Neural cell (in vitro differentiated cells): Measurements from ENCODE around the gene FAM9A. TPM values are rescaled to one million over a fixed set of nuclear protein-coding genes. Genes with fewer than 3 reads are reported as not detected.
"Not testable (repeated sequence)": the region's sequence is repeated elsewhere in the genome, so short reads cannot be mapped to it uniquely, and the experiment has no call there.

Source experiments
- H2AFZ ChIP-seq: fragments of 200-600, 300-800 bp; sonication (generic), shearing (Covaris generic); 2 replicates; pipeline ENCODE4 v1.6.0; 2014; ENCODE audit warnings: low read depth, mild to moderate bottlenecking, antibody characterized with exemption, low read length, moderate library complexity
- H3F3A ChIP-seq: fragments of 200-600 bp; shearing (Covaris generic); 2 replicates; pipeline ENCODE4 v1.6.1; 2016; ENCODE audit warnings: mild to moderate bottlenecking, moderate library complexity, mixed read lengths, antibody characterized with exemption, low read length; ENCODE audit not compliant: insufficient read depth, poor library complexity, severe bottlenecking
- H3K27ac ChIP-seq: fragments of 200-600, 300-800 bp; sonication (generic), shearing (Covaris generic); 2 replicates; pipeline ENCODE4 v1.5.1; 2014; ENCODE audit warnings: mild to moderate bottlenecking, low read length, moderate library complexity
- H3K27me3 ChIP-seq: fragments of 300-800, 200-600 bp; sonication (generic), shearing (Covaris generic); 2 replicates; pipeline ENCODE4 v1.6.0; 2014; ENCODE audit warnings: mild to moderate bottlenecking, low read depth, low read length, moderate library complexity; ENCODE audit not compliant: insufficient read depth
- H3K36me3 ChIP-seq: fragments of 300-800, 200-600 bp; sonication (generic), shearing (Covaris generic); 2 replicates; pipeline ENCODE4 v1.5.1; 2014; ENCODE audit warnings: mild to moderate bottlenecking, antibody characterized with exemption, low read length, moderate library complexity; ENCODE audit not compliant: insufficient read depth
- H3K4me2 ChIP-seq: fragments of 300-800, 200-600 bp; sonication (generic), shearing (Covaris generic); 2 replicates; pipeline ENCODE4 v1.6.0; 2014; ENCODE audit warnings: mild to moderate bottlenecking, low read length
- H3K4me3 ChIP-seq: fragments of 300-800, 200-600 bp; sonication (generic), shearing (Covaris generic); 2 replicates; pipeline ENCODE4 v1.5.1; 2014; ENCODE audit warnings: mild to moderate bottlenecking, low read length, moderate library complexity
- H3K79me2 ChIP-seq: fragments of 200-600 bp; shearing (Covaris generic); replicated peaks from 2 replicates; pipeline ENCODE4 v1.6.0; 2014; ENCODE audit warnings: mild to moderate bottlenecking, low read length, moderate library complexity; ENCODE audit not compliant: insufficient read depth
- H3K9ac ChIP-seq: fragments of 300-800, 200-600 bp; sonication (generic), shearing (Covaris generic); 2 replicates; pipeline ENCODE4 v1.6.1; 2016; ENCODE audit warnings: mild to moderate bottlenecking, low read length, mixed read lengths
- H3K9me2 ChIP-seq: fragments of 200-600 bp; shearing (Covaris generic); 2 replicates; pipeline ENCODE4 v1.6.1; 2016; ENCODE audit warnings: mild to moderate bottlenecking, low read length, mixed read lengths; ENCODE audit not compliant: insufficient read depth
- H3K9me3 ChIP-seq: fragments of 200-600, 300-800 bp; sonication (generic), shearing (Covaris generic); 2 replicates; pipeline ENCODE4 v1.6.1; 2016; ENCODE audit warnings: mild to moderate bottlenecking, mixed run types, low read length, moderate library complexity, mixed read lengths
- H4K20me1 ChIP-seq: fragments of 200-600 bp; shearing (Covaris generic); 2 replicates; pipeline ENCODE4 v1.6.1; 2016; ENCODE audit warnings: mild to moderate bottlenecking, mixed run types; ENCODE audit not compliant: insufficient read depth
- EP300 ChIP-seq: fragments of 450-650 bp; conservative IDR thresholded peaks from 2 replicates; pipeline ENCODE4 v1.6.1; 2014; ENCODE audit warnings: antibody characterized with exemption, mild to moderate bottlenecking, moderate library complexity; ENCODE audit not compliant: poor library complexity, severe bottlenecking
- EZH2 ChIP-seq: fragments of 200-600, 300-800 bp; shearing (Covaris generic), sonication (generic); IDR thresholded peaks from 2 replicates; pipeline ENCODE4 v1.6.1; 2014; ENCODE audit warnings: antibody characterized with exemption, low read length, borderline replicate concordance, mild to moderate bottlenecking; ENCODE audit not compliant: insufficient read depth, poor library complexity, severe bottlenecking
- MXI1 ChIP-seq: fragments of 450-650 bp; conservative IDR thresholded peaks from 2 replicates; pipeline ENCODE4 v1.6.1; 2014; ENCODE audit warnings: antibody characterized with exemption, mild to moderate bottlenecking; ENCODE audit not compliant: poor library complexity, severe bottlenecking
- POLR2AphosphoS5 ChIP-seq: IDR thresholded peaks from 2 replicates; pipeline ENCODE4 v1.6.1; 2012
- RAD21 ChIP-seq: fragments of 450-650 bp; conservative IDR thresholded peaks from 2 replicates; pipeline ENCODE4 v1.6.1; 2014; ENCODE audit warnings: antibody characterized with exemption, mild to moderate bottlenecking, moderate library complexity
- SMC3 ChIP-seq: fragments of 450-650 bp; conservative IDR thresholded peaks from 2 replicates; pipeline ENCODE4 v1.6.1; 2014; ENCODE audit warnings: antibody characterized with exemption, mild to moderate bottlenecking, moderate library complexity; ENCODE audit not compliant: poor library complexity
- TAF1 ChIP-seq: IDR thresholded peaks from 2 replicates; pipeline ENCODE4 v1.6.1; 2012; ENCODE audit warnings: low read depth
- polyA plus RNA-seq: library from polyadenylated mRNA; depleted of rRNA; stranded (reverse); fragments of >200 nt; gene quantifications from 2 replicates; pipeline ENCODE4 v1.2.3, GENCODE V29; 2014
- TF ChIP-seq, protein P1 (sequence below): fragments of 450-650 bp; IDR thresholded peaks from 2 replicates; pipeline ENCODE4 v1.5.1; 2014; ENCODE audit warnings: antibody characterized with exemption, mild to moderate bottlenecking, moderate library complexity; ENCODE audit not compliant: poor library complexity, severe bottlenecking
- TF ChIP-seq, protein P2 (sequence below): IDR thresholded peaks from 2 replicates; pipeline ENCODE4 v1.6.1; 2012; ENCODE audit warnings: borderline replicate concordance

Gene FAM9A
- polyA plus RNA-seq, 1 donor from 2014 or later: 0.67 TPM

DNA sequence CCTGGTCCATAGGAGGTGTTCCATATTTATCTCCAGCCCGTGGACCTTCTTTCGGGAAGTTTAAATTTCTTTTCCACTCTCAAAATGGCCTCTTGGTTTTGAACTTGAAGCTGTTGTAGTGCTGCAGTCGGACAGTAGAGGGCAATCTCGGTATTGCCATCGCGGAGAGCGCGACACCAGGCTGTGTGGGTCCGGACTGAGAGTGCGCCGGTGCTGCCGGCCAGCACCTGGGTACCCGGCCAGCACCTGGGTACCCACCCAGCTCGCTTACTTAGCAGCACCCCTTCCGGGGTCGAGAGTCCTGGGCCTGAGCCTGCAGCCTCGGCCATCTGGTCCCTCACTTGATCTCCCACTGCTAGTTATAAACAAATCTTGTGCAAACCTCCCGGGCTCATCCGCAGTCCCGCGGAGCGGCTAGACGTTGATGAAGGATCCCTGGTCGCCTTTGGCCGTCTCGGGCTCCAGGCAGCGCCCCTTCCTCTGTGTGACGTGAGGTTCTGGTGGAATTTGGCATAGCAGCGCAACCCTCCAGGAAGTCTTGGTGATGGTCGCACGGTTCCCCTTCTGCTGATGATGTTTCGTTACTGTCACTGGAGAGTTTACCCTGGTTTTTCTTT lies 18.0 kb downstream of the FAM9A start:
- no peaks in the 10 kb centered on the region for H3K9me2 ChIP-seq
- TF ChIP-seq, protein P1, sequence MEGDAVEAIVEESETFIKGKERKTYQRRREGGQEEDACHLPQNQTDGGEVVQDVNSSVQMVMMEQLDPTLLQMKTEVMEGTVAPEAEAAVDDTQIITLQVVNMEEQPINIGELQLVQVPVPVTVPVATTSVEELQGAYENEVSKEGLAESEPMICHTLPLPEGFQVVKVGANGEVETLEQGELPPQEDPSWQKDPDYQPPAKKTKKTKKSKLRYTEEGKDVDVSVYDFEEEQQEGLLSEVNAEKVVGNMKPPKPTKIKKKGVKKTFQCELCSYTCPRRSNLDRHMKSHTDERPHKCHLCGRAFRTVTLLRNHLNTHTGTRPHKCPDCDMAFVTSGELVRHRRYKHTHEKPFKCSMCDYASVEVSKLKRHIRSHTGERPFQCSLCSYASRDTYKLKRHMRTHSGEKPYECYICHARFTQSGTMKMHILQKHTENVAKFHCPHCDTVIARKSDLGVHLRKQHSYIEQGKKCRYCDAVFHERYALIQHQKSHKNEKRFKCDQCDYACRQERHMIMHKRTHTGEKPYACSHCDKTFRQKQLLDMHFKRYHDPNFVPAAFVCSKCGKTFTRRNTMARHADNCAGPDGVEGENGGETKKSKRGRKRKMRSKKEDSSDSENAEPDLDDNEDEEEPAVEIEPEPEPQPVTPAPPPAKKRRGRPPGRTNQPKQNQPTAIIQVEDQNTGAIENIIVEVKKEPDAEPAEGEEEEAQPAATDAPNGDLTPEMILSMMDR: no peak
- no peak for TF ChIP-seq EP300
- no peak for TF ChIP-seq EZH2
- TF ChIP-seq SMC3: no peak
- TF ChIP-seq MXI1: no peak
- TF ChIP-seq, protein P2, sequence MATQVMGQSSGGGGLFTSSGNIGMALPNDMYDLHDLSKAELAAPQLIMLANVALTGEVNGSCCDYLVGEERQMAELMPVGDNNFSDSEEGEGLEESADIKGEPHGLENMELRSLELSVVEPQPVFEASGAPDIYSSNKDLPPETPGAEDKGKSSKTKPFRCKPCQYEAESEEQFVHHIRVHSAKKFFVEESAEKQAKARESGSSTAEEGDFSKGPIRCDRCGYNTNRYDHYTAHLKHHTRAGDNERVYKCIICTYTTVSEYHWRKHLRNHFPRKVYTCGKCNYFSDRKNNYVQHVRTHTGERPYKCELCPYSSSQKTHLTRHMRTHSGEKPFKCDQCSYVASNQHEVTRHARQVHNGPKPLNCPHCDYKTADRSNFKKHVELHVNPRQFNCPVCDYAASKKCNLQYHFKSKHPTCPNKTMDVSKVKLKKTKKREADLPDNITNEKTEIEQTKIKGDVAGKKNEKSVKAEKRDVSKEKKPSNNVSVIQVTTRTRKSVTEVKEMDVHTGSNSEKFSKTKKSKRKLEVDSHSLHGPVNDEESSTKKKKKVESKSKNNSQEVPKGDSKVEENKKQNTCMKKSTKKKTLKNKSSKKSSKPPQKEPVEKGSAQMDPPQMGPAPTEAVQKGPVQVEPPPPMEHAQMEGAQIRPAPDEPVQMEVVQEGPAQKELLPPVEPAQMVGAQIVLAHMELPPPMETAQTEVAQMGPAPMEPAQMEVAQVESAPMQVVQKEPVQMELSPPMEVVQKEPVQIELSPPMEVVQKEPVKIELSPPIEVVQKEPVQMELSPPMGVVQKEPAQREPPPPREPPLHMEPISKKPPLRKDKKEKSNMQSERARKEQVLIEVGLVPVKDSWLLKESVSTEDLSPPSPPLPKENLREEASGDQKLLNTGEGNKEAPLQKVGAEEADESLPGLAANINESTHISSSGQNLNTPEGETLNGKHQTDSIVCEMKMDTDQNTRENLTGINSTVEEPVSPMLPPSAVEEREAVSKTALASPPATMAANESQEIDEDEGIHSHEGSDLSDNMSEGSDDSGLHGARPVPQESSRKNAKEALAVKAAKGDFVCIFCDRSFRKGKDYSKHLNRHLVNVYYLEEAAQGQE: no peak
- TF ChIP-seq RAD21: no peak
- no peak for TF ChIP-seq TAF1
- TF ChIP-seq POLR2AphosphoS5: no peak
- H3K27me3 ChIP-seq: no peaks in the 10 kb centered on the region
- no peaks in the 10 kb centered on the region for H3K36me3 ChIP-seq
- H3K4me2 ChIP-seq: no peak overlapping the region
- H3K27ac ChIP-seq: no peak overlapping the region
- H2AFZ ChIP-seq: no peak overlapping the region
- no peaks in the 10 kb centered on the region for H4K20me1 ChIP-seq
- H3K9me3 ChIP-seq: no peaks in the 10 kb centered on the region
- no peaks in the 10 kb centered on the region for H3F3A ChIP-seq
- no peaks in the 10 kb centered on the region for H3K79me2 ChIP-seq
- no peak overlapping the region for H3K4me3 ChIP-seq
- H3K9ac ChIP-seq: no peak overlapping the region

DNA sequence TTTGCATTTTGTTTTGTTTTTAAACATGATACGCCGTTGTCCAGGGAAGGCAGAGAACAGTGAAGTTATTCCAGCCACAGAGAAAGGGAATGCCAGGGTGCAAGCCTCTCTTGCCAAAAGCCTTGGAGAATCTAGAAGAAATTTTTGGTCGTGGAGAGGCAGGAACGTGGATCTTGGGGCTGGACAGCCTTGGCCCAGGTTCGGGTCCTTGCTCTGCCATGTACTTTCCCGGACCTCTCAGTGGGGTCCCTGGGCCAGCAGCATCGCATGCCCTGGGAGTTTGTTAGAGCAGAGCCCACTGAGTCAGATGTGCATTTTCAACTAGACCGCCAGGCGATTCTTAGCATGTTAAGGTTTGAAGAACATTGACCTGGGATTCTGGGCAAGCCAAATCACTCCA lies 18.6 kb downstream of the FAM9A start:
- Histone ChIP-seq H2AFZ (no peak overlapping the region), H3K9ac (no peak overlapping the region), H3K4me3 (no peak overlapping the region), H3K9me2 (no peaks in the 10 kb centered on the region), H3K27me3 (no peaks in the 10 kb centered on the region), H3K27ac (no peak overlapping the region), H3K4me2 (no peak overlapping the region), H3K79me2 (no peaks in the 10 kb centered on the region), H4K20me1 (no peaks in the 10 kb centered on the region), H3K36me3 (no peaks in the 10 kb centered on the region), H3F3A (no peaks in the 10 kb centered on the region), H3K9me3 (no peaks in the 10 kb centered on the region)
- TF ChIP-seq, protein P1: no peak
- TF ChIP-seq, protein P2: no peak
- TF ChIP-seq POLR2AphosphoS5 (no peak), SMC3 (no peak), RAD21 (no peak), TAF1 (no peak), MXI1 (no peak), EZH2 (no peak), EP300 (no peak)

DNA sequence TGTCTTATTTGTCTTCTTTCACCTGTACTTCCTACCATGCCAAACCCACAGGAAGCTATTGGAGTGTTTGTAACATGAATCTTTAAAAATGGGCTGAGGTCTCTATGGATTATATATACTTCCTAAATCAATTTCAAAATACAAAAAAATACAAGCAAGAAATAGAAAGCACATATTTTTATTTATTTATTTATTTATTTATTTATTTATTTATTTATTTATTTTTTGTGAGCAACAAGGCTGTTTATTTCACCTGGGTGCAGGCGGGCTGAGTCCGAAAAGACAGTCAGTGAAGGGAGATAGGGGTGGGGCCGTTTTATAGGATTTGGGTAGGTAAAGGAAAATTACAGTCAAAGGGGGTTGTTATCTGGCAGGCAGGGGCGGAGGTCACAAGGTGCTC lies 19.3 kb downstream of the FAM9A start:
- H3K36me3 ChIP-seq, H3K9me3 ChIP-seq, H2AFZ ChIP-seq, H3K79me2 ChIP-seq, H3K27ac ChIP-seq, H4K20me1 ChIP-seq, H3K9ac ChIP-seq, H3K4me3 ChIP-seq, H3K4me2 ChIP-seq, H3K9me2 ChIP-seq, H3F3A ChIP-seq, H3K27me3 ChIP-seq: not testable (repeated sequence)
